ENCODE results near the gene UBE2O. TPM values are rescaled to one million over a fixed set of nuclear protein-coding genes. Genes with fewer than 3 reads are reported as not detected.

The UBE2O gene
- total and polyA plus RNA-seq, 2 experiments from 2014 or later = 30.4 to 79.4 TPM

- Mint-ChIP-seq H3K9me3 (no peaks in the 10 kb centered on the region), H3K4me3 (no peak overlapping the region), H3K36me3 (ENCODE audit: low read depth) (peaks cover 2% of the 10 kb centered on the region; the same call in 2 of the 3 replicates), H3K27me3 (ENCODE audit: insufficient read depth, low read depth, poor library complexity) (peaks cover 17% of the 10 kb centered on the region), H3K4me1 (peaks cover 11% of the 10 kb centered on the region; the same call in 2 of the 3 replicates), H3K27ac (no peak overlapping the region)
- TF ChIP-seq JUNB (IDR thresholded peaks at IDR 0.05; ENCODE audit: unreplicated experiment) (no peak), REST (IDR thresholded peaks at IDR 0.05; ENCODE audit: unreplicated experiment) (no peak), EZH2 (IDR thresholded peaks at IDR 0.05; ENCODE audit: low read depth, unreplicated experiment) (no peak), CREB1 (CRISPR knock-in tag; IDR thresholded peaks at IDR 0.05; ENCODE audit: low read depth) (no peak), ETS1 (IDR thresholded peaks at IDR 0.05) (no peak), CTCF (conservative IDR thresholded peaks at IDR 0.05; ENCODE audit: low read depth in 2 of 2) (no peak), EZH2phosphoT487 (IDR thresholded peaks at IDR 0.05; ENCODE audit: unreplicated experiment) (no peak), ZNF114 (CRISPR knock-in tag; IDR thresholded peaks at IDR 0.05) (no peak), STAT1 (IDR thresholded peaks at IDR 0.05; ENCODE audit: unreplicated experiment) (no peak), ZNF331 (CRISPR knock-in tag; IDR thresholded peaks at IDR 0.05; ENCODE audit: low read depth) (no peak), NANOG (IDR thresholded peaks at IDR 0.05; ENCODE audit: borderline replicate concordance) (no peak)
- Histone ChIP-seq H3K9me2 (ENCODE audit: insufficient read depth) (no peaks in the 10 kb centered on the region), H3K27ac (ENCODE audit: low read depth) (no peak overlapping the region), H3K4me2 (no peak overlapping the region), H3K79me2 (replicated peaks; ENCODE audit: insufficient read depth) (peaks cover 4% of the 10 kb centered on the region), H3K4me3 (no peak overlapping the region), H3F3A (replicated peaks; ENCODE audit: low read depth) (no peaks in the 10 kb centered on the region), H3K4me1 (ENCODE audit: insufficient read depth) (peaks cover 7% of the 10 kb centered on the region), H3K36me3 (ENCODE audit: insufficient read depth) (no peaks in the 10 kb centered on the region), H2AFZ (peak overlapping the region; percentile 59; the same call in 1 of the 2 replicates), H4K20me1 (replicated peaks; ENCODE audit: insufficient read depth) (peaks cover 3% of the 10 kb centered on the region; the same call in 1 of the 2 replicates), H3K27me3 (ENCODE audit: insufficient read depth) (no peaks in the 10 kb centered on the region)
- ATAC-seq = no peak
- no peak for DNase-seq (ENCODE audit: low spot score)
Measured at GRCh38 chr17:76356803-76357456, 96.0 kb downstream of the UBE2O start.

All from GM23338 (cell line).